AG10803 (cell line): ENCODE data around the gene SLC2A9.

Source experiments
- DNase-seq: peaks from one replicate; pipeline ENCODE4 v3.0.0; 2010; ENCODE audit warnings: low read depth
- H3K4me3 ChIP-seq: 2 replicates; pipeline ENCODE4 v1.5.1; 2011; ENCODE audit warnings: mild to moderate bottlenecking, low read length, control low read depth
- CTCF ChIP-seq: conservative IDR thresholded peaks from 2 replicates; pipeline ENCODE4 v1.5.1; 2011; ENCODE audit warnings: mild to moderate bottlenecking, low read length, control low read depth, inconsistent platforms

SLC2A9 gene

GRCh38 chr4:10013722-10014121 is 7.6 kb downstream of the SLC2A9 start:
- no peak overlapping the region for H3K4me3 ChIP-seq
- peak; percentile 56 for TF ChIP-seq CTCF
- DNase-seq = peak; percentile 17

- TF ChIP-seq CTCF = no peak
- H3K4me3 ChIP-seq = no peak overlapping the region
- no peak for DNase-seq
Measured at GRCh38 chr4:10011885-10012284, 9.4 kb downstream of the SLC2A9 start.

GRCh38 chr4:10011277-10011676 is 10.0 kb downstream of the SLC2A9 start:
- no peak for DNase-seq
- TF ChIP-seq CTCF = no peak
- no peak overlapping the region for H3K4me3 ChIP-seq

- TF ChIP-seq CTCF = no peak
- no peak for DNase-seq
- H3K4me3 ChIP-seq = no peak overlapping the region
Measured at GRCh38 chr4:10009861-10010500, 11.3 kb downstream of the SLC2A9 start.

- H3K4me3 ChIP-seq = no peak overlapping the region
- TF ChIP-seq CTCF = no peak
- no peak for DNase-seq
Measured at GRCh38 chr4:10008609-10009005, 12.7 kb downstream of the SLC2A9 start.

GRCh38 chr4:10007793-10008608 is 13.3 kb downstream of the SLC2A9 start:
- peak; percentile 13 for DNase-seq
- TF ChIP-seq CTCF = no peak
- no peak overlapping the region for H3K4me3 ChIP-seq

GRCh38 chr4:10007436-10007740 is 13.9 kb downstream of the SLC2A9 start:
- no peak for DNase-seq
- no peak overlapping the region for H3K4me3 ChIP-seq

More at GRCh38 chr4:10007436-10007740, 13.9 kb downstream of the SLC2A9 start:
- TF ChIP-seq CTCF = no peak
